Gastroesophageal sphincter (tissue), 4 donors: ENCODE results near the gene ZC3H12C. TPM values are rescaled to one million over a fixed set of nuclear protein-coding genes. Genes with fewer than 3 reads are reported as not detected.

Experiments
- ATAC-seq: fragments of 150-250 bp; one replicate; pipeline ENCODE4 v1.9.1; 2016; ENCODE audit warnings: mild to moderate bottlenecking, moderate library complexity
- H3K27ac ChIP-seq, 4 donors: fragments of 200-600 bp; sonication (generic) in 3 of 4; 1 replicate in 3 of 4; 2 replicates in 1 of 4; pipeline ENCODE4 v1.5.1; 2016 to 2019
- H3K27me3 ChIP-seq: fragments of 200-600 bp; sonication (generic); one replicate; pipeline ENCODE4 v1.5.1; 2019
- H3K36me3 ChIP-seq, 2 donors: fragments of 200-600 bp; sonication (generic); one replicate each; pipeline ENCODE4 v1.5.1; 2019; ENCODE audit warnings: control low read depth in 1 of 2
- H3K4me1 ChIP-seq, 3 donors: fragments of 200-600 bp; sonication (generic); 1 replicate in 2 of 3; 2 replicates in 1 of 3; pipeline ENCODE4 v1.5.1; 2016 to 2019; ENCODE audit warnings: control low read depth in 2 of 3
- H3K4me3 ChIP-seq, 2 donors: fragments of 200-600 bp; sonication (generic); one replicate each; pipeline ENCODE4 v1.5.1; 2019; ENCODE audit warnings: mild to moderate bottlenecking in 1 of 2, moderate library complexity in 1 of 2
- H3K9me3 ChIP-seq, 3 donors: fragments of 200-600 bp; sonication (generic); one replicate each; pipeline ENCODE4 v1.5.1; 2017 to 2019; ENCODE audit warnings: control low read depth in 2 of 3
- EP300 ChIP-seq: sonication (generic); formaldehyde crosslinking; IDR thresholded peaks from one replicate; pipeline ENCODE4 v1.6.1; 2017; ENCODE audit warnings: antibody characterized with exemption, mild to moderate bottlenecking
- POLR2A ChIP-seq, 2 donors: fragments of 450-650 bp; IDR thresholded peaks; one replicate each; pipeline ENCODE4 v1.6.1; 2017; ENCODE audit warnings: antibody characterized with exemption in 2 of 2, mild to moderate bottlenecking in 2 of 2, moderate library complexity in 1 of 2
- POLR2AphosphoS5 ChIP-seq: sonication (generic); formaldehyde crosslinking; IDR thresholded peaks from one replicate; pipeline ENCODE4 v1.6.1; 2017; ENCODE audit warnings: antibody characterized with exemption
- WGBS, 2 donors: methylation state at CpG; one replicate each; pipeline ENCODE4 v1.1.5; 2018; ENCODE audit warnings: low coverage in 1 of 2; 5-methylcytosine and 5-hydroxymethylcytosine counted together
- total RNA-seq, 4 donors: library from RNA; depleted of rRNA; stranded (reverse); fragments of >200 nt; gene quantifications; one replicate each; pipeline ENCODE4 v1.1.0, GENCODE V29; 2016
- TF ChIP-seq, protein P1 (sequence below), 4 experiments: fragments of 200-600 bp in 2 of 4; fragments of 450-650 bp in 2 of 4; sonication (generic) in 1 of 4; IDR thresholded peaks; one replicate each; pipeline ENCODE4 v1.5.1; 2017 to 2019; ENCODE audit warnings: antibody characterized with exemption in 4 of 4, mild to moderate bottlenecking in 2 of 4, moderate library complexity in 2 of 4

The ZC3H12C gene
- total RNA-seq, result 10 to 100 TPM; 22.1 to 30.9 (median 26.3) TPM

GRCh38 chr11:110092515-110093406 lies at the start of gene ZC3H12C:
Gene ZC3H12C, plus strand, starts transcription at chr11:110093392. Its CDS starts 20 bp downstream, at chr11:110093412.
- 0% methylated on average over 1 of the region's 110 CpGs; no CpG with 5 or more reads in 1 of the 2 donors for WGBS, 2 donors
- H3K9me3 ChIP-seq, result no peaks in the 10 kb centered on the region
- peak within 1 kb of the TSS; percentile 80 to 82 for H3K4me3 ChIP-seq
- TF ChIP-seq EP300, result no peak
- TF ChIP-seq POLR2A (IDR thresholded peaks at IDR 0.05), result peak; percentile 30 to 65
- TF ChIP-seq POLR2AphosphoS5, result peak; percentile 88
- TF ChIP-seq, protein P1, sequence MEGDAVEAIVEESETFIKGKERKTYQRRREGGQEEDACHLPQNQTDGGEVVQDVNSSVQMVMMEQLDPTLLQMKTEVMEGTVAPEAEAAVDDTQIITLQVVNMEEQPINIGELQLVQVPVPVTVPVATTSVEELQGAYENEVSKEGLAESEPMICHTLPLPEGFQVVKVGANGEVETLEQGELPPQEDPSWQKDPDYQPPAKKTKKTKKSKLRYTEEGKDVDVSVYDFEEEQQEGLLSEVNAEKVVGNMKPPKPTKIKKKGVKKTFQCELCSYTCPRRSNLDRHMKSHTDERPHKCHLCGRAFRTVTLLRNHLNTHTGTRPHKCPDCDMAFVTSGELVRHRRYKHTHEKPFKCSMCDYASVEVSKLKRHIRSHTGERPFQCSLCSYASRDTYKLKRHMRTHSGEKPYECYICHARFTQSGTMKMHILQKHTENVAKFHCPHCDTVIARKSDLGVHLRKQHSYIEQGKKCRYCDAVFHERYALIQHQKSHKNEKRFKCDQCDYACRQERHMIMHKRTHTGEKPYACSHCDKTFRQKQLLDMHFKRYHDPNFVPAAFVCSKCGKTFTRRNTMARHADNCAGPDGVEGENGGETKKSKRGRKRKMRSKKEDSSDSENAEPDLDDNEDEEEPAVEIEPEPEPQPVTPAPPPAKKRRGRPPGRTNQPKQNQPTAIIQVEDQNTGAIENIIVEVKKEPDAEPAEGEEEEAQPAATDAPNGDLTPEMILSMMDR (IDR thresholded peaks at IDR 0.05), result peak; percentile 23 to 95 (median 72)
- no peaks in the 10 kb centered on the region for H3K27me3 ChIP-seq
- H3K27ac ChIP-seq, result peak within 1 kb of the TSS; percentile 82 to 97 (median 96)
- ATAC-seq, result peak; percentile 90
- H3K36me3 ChIP-seq, result no peaks in the 10 kb centered on the region
- H3K4me1 ChIP-seq, result peaks cover 3 to 45% (median 6%) of the 10 kb centered on the region in 3 donors

GRCh38 chr11:110044226-110044968 lies 48.8 kb upstream of the ZC3H12C start:
- no peaks in the 10 kb centered on the region for H3K27me3 ChIP-seq
- TF ChIP-seq POLR2AphosphoS5 (no peak), EP300 (no peak), POLR2A (IDR thresholded peaks at IDR 0.05) (no peak)
- TF ChIP-seq, protein P1 (IDR thresholded peaks at IDR 0.05), result no peak
- H3K4me3 ChIP-seq, result no peak overlapping the region
- no peak for ATAC-seq
- no peaks in the 10 kb centered on the region for H3K4me1 ChIP-seq
- H3K27ac ChIP-seq, result no peak overlapping the region
- WGBS, 2 donors, result 80 to 100% methylated on average over 1 to 7 of the region's 9 CpGs
- no peaks in the 10 kb centered on the region for H3K36me3 ChIP-seq
- no peaks in the 10 kb centered on the region for H3K9me3 ChIP-seq

DNA sequence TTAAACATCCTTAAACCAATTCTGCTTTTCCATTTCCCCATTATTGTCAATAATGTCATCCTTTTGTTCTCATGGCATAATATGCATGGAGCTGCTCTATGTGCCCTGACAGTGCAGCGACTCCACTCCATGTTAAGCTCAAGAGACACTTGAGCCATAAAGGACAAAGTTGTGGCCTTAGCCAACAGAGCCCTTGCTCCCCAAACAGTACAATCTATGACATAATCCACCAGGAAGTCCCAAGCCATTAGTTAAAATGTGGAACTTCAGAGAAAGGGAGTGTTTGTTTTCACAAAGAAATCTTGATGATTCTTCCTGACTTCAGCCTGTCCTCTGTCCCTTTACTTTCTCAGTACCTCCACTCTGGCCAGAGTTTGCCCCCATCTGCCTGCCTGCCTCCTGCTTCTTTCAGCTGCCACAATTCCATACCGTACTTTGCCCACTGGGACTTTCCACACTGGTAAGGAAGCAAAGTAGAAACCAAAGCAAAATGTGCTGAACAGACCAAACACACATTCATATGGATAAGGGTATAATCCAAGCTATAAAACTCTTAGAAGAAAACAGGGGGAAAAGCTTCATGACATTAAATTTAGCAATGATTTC lies 46.3 kb upstream of the ZC3H12C start:
- no peak overlapping the region for H3K27ac ChIP-seq
- H3K4me3 ChIP-seq, result no peak overlapping the region
- H3K27me3 ChIP-seq, result no peaks in the 10 kb centered on the region
- H3K9me3 ChIP-seq, result no peaks in the 10 kb centered on the region
- H3K36me3 ChIP-seq, result no peaks in the 10 kb centered on the region
- no peaks in the 10 kb centered on the region for H3K4me1 ChIP-seq
- TF ChIP-seq EP300, result no peak
- TF ChIP-seq POLR2A (IDR thresholded peaks at IDR 0.05), result no peak
- no peak for TF ChIP-seq POLR2AphosphoS5
- TF ChIP-seq, protein P1 (IDR thresholded peaks at IDR 0.05), result no peak
- ATAC-seq, result no peak
- WGBS, 2 donors, result 66 to 75% methylated on average over 2 of the region's 2 CpGs

- no peak for ATAC-seq
- no peak overlapping the region for H3K4me3 ChIP-seq
- TF ChIP-seq POLR2A (IDR thresholded peaks at IDR 0.05), result no peak
- H3K27me3 ChIP-seq, result no peaks in the 10 kb centered on the region
- no peaks in the 10 kb centered on the region for H3K36me3 ChIP-seq
- no peaks in the 10 kb centered on the region for H3K4me1 ChIP-seq
- H3K9me3 ChIP-seq, result peaks cover 0 to 14% (median 0%) of the 10 kb centered on the region in 3 donors
- 93% methylated on average over 10 of the region's 33 CpGs; no CpG with 5 or more reads in 1 of the 2 donors for WGBS, 2 donors
- no peak overlapping the region for H3K27ac ChIP-seq
These were observed 43.5 kb upstream of the ZC3H12C start for GRCh38 chr11:110049501-110050200.

GRCh38 chr11:110050201-110050506 lies 43.0 kb upstream of the ZC3H12C start:
- TF ChIP-seq POLR2AphosphoS5, result no peak
- TF ChIP-seq, protein P1 (IDR thresholded peaks at IDR 0.05), result no peak
- no peak for TF ChIP-seq EP300
- TF ChIP-seq POLR2A (IDR thresholded peaks at IDR 0.05), result no peak
- Histone ChIP-seq H3K27ac (no peak overlapping the region), H3K4me1 (no peaks in the 10 kb centered on the region), H3K27me3 (no peaks in the 10 kb centered on the region), H3K36me3 (no peaks in the 10 kb centered on the region), H3K9me3 (peaks cover 0 to 14% (median 0%) of the 10 kb centered on the region in 3 donors), H3K4me3 (no peak overlapping the region)
- ATAC-seq, result no peak
- WGBS, 2 donors, result 72 to 100% methylated on average over 1 to 2 of the region's 8 CpGs
